SK-N-SH (cell line): ENCODE data around the gene UQCR11.

ENCODE experiments used
- CHD2 ChIP-seq: fragments of 150-350 bp; IDR thresholded peaks from 2 replicates; pipeline ENCODE4 v1.6.1; 2018; ENCODE audit warnings: low read length; ENCODE audit not compliant: partially characterized antibody
- EP300 ChIP-seq, 2 experiments: IDR thresholded peaks; 2 replicates each; pipeline versions ENCODE4 v1.4.0 to v1.6.1; 2012; ENCODE audit warnings: borderline replicate concordance in 1 of 2, low read depth in 1 of 2, low read length in 1 of 2
- JUND ChIP-seq: IDR thresholded peaks from 2 replicates; pipeline ENCODE4 v1.4.0; 2012
- POLR2AphosphoS5 ChIP-seq: IDR thresholded peaks from 2 replicates; pipeline ENCODE4 v1.6.1; 2012; ENCODE audit warnings: low read depth, low read length
- RFX5 ChIP-seq: IDR thresholded peaks from 2 replicates; pipeline ENCODE4 v1.6.1; 2012; ENCODE audit warnings: mild to moderate bottlenecking, improper control_type of control experiment, low read length
- TCF12 ChIP-seq: IDR thresholded peaks from 2 replicates; pipeline ENCODE4 v1.4.0; 2012
- TF ChIP-seq, protein P1 (sequence below): fragments of 200-600 bp; sonication (generic); IDR thresholded peaks from 2 replicates; pipeline ENCODE4 v1.6.1; 2017; ENCODE audit warnings: antibody characterized with exemption, mild to moderate bottlenecking, moderate library complexity

DNA sequence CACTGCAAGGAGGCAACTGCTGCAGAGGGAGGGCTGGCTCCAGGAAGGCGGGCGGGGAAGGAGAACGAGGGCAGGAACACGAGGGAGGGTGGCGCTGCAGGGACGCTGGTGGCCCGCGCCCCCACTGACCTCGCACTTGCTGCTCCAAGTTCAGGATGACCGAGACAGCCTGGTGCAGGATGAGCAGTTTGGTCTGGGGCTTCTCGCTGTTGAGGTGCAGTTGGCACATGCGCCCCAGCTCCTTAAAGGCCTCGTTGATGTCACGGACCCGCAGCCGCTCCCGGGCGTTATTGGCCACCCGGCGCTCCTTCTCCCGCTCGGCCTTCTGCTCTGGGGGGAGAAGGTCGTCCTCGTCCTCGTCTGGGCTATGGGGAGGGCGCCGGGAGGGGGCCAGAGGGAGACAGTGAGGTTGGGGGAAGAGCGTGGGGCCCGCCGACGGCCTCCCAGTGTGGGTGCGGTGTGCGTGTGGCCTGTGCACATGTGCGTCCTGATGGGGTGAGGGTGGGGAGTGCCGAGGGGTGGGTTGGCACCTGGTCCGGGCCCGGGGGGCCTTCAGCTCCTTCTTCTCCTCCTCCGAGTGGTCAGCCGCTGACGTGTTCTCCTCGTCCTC, 10.0 kb upstream of the UQCR11 start:
- TF ChIP-seq, protein P1, sequence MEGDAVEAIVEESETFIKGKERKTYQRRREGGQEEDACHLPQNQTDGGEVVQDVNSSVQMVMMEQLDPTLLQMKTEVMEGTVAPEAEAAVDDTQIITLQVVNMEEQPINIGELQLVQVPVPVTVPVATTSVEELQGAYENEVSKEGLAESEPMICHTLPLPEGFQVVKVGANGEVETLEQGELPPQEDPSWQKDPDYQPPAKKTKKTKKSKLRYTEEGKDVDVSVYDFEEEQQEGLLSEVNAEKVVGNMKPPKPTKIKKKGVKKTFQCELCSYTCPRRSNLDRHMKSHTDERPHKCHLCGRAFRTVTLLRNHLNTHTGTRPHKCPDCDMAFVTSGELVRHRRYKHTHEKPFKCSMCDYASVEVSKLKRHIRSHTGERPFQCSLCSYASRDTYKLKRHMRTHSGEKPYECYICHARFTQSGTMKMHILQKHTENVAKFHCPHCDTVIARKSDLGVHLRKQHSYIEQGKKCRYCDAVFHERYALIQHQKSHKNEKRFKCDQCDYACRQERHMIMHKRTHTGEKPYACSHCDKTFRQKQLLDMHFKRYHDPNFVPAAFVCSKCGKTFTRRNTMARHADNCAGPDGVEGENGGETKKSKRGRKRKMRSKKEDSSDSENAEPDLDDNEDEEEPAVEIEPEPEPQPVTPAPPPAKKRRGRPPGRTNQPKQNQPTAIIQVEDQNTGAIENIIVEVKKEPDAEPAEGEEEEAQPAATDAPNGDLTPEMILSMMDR, result no peak
- TF ChIP-seq CHD2 (no peak), POLR2AphosphoS5 (no peak), EP300 (IDR thresholded peaks at IDR 0.05; ENCODE audit: borderline replicate concordance in 1 of 2, low read depth in 1 of 2, low read length in 1 of 2) (no peak), RFX5 (no peak), JUND (no peak), TCF12 (no peak)
